ENCODE measurements around the gene CBFB. TPM values are rescaled to one million over a fixed set of nuclear protein-coding genes. Genes with fewer than 3 reads are reported as not detected.

Gene CBFB
- total and polyA plus RNA-seq, 2 of the 13 experiments (the other 11 are each of a cell fraction or from before 2014, with no cell fraction given): 22.1 to 70.8 TPM

- TF ChIP-seq CTCF (CRISPR knock-in tag; IDR thresholded peaks at IDR 0.05) (no peak), GATAD2A (CRISPR knock-in tag; IDR thresholded peaks at IDR 0.05) (no peak), PREB (CRISPR knock-in tag; IDR thresholded peaks at IDR 0.05) (peak; percentile 66; the same call in 1 of the 2 replicates), TAF15 (IDR thresholded peaks at IDR 0.05; ENCODE audit: low read depth, low read length, poor library complexity, severe bottlenecking) (no peak), NR0B2 (CRISPR knock-in tag; IDR thresholded peaks at IDR 0.05) (0 out of 2 replicates have a peak, but pooled peaks have one; percentile 74), TEAD2 (CRISPR knock-in tag; IDR thresholded peaks at IDR 0.05) (0 out of 2 replicates have a peak, but pooled peaks have one; percentile 49), ZBTB7B (CRISPR knock-in tag; IDR thresholded peaks at IDR 0.05) (no peak), ZNF605 (CRISPR knock-in tag; IDR thresholded peaks at IDR 0.05) (no peak), MED13 (CRISPR knock-in tag; IDR thresholded peaks at IDR 0.05) (0 out of 2 replicates have a peak, but pooled peaks have one; percentile 10), ZNF777 (CRISPR knock-in tag; IDR thresholded peaks at IDR 0.05) (no peak)
Measured at GRCh38 chr16:67108931-67109406, 80.0 kb downstream of the CBFB start (continued).
